Ishikawa (cell line): ENCODE measurements around the gene CYP1B1.

Experiments
- CEBPB ChIP-seq: IDR thresholded peaks from 2 replicates; pipeline ENCODE4 v1.6.1; 2012
- CREB1 ChIP-seq: IDR thresholded peaks from 2 replicates; pipeline ENCODE4 v1.6.1; 2012; ENCODE audit warnings: low read depth
- EGR1 ChIP-seq: IDR thresholded peaks from 2 replicates; pipeline ENCODE4 v1.6.1; 2012
- EP300 ChIP-seq: IDR thresholded peaks from 2 replicates; pipeline ENCODE4 v1.6.1; 2012; ENCODE audit warnings: borderline replicate concordance
- FOXM1 ChIP-seq: IDR thresholded peaks from 2 replicates; pipeline ENCODE4 v1.6.1; 2012; ENCODE audit warnings: low read depth, borderline replicate concordance
- MAX ChIP-seq: IDR thresholded peaks from 2 replicates; pipeline ENCODE4 v1.6.1; 2012
- NFIC ChIP-seq: IDR thresholded peaks from 2 replicates; pipeline ENCODE4 v1.6.1; 2012
- RAD21 ChIP-seq: IDR thresholded peaks from 2 replicates; pipeline ENCODE4 v1.6.1; 2012; ENCODE audit warnings: low read depth
- REST ChIP-seq: IDR thresholded peaks from 2 replicates; pipeline ENCODE4 v1.6.1; 2012; ENCODE audit warnings: low read depth, mild to moderate bottlenecking
- TAF1 ChIP-seq: IDR thresholded peaks from 2 replicates; pipeline ENCODE4 v1.6.1; 2012; ENCODE audit warnings: low read depth, mild to moderate bottlenecking
- TCF12 ChIP-seq: IDR thresholded peaks from 2 replicates; pipeline ENCODE4 v1.6.1; 2012; ENCODE audit warnings: low read depth
- TEAD4 ChIP-seq: IDR thresholded peaks from 2 replicates; pipeline ENCODE4 v1.6.1; 2012
- USF1 ChIP-seq: IDR thresholded peaks from 2 replicates; pipeline ENCODE4 v1.6.1; 2012
- YY1 ChIP-seq: IDR thresholded peaks from 2 replicates; pipeline ENCODE4 v1.6.1; 2012; ENCODE audit warnings: low read depth
- ZBTB7A ChIP-seq: IDR thresholded peaks from 2 replicates; pipeline ENCODE4 v1.6.1; 2012; ENCODE audit warnings: low read depth

The CYP1B1 gene

GRCh38 chr2:38030635-38031355 is 45.2 kb downstream of the CYP1B1 start:
- TF ChIP-seq YY1 (no peak), REST (no peak), CEBPB (no peak), TAF1 (no peak), EP300 (no peak), RAD21 (no peak), TCF12 (no peak), CREB1 (no peak), NFIC (no peak), MAX (no peak), TEAD4 (no peak), EGR1 (no peak), FOXM1 (no peak), ZBTB7A (no peak), USF1 (no peak)

GRCh38 chr2:38029512-38029911 is 46.4 kb downstream of the CYP1B1 start:
- no peak for TF ChIP-seq MAX
- TF ChIP-seq TAF1: no peak
- no peak for TF ChIP-seq CEBPB
- TF ChIP-seq NFIC: no peak
- no peak for TF ChIP-seq REST
- TF ChIP-seq FOXM1: no peak

GRCh38 chr2:38028829-38029228 is 47.1 kb downstream of the CYP1B1 start:
- TF ChIP-seq EGR1 (no peak), CEBPB (no peak), FOXM1 (no peak), TCF12 (no peak), MAX (no peak), CREB1 (no peak), USF1 (no peak), ZBTB7A (no peak), RAD21 (no peak), YY1 (no peak), EP300 (no peak)

- no peak for TF ChIP-seq EGR1
Observed at GRCh38 chr2:38026846-38027245, 49.1 kb downstream of the CYP1B1 start.

- TF ChIP-seq TEAD4 (no peak), MAX (no peak), CEBPB (no peak), EGR1 (no peak), ZBTB7A (no peak), USF1 (no peak), TCF12 (no peak), NFIC (no peak), FOXM1 (no peak), RAD21 (no peak), TAF1 (no peak)
Observed at GRCh38 chr2:38021589-38021988, 54.4 kb downstream of the CYP1B1 start.
